C4-2B (cell line): ENCODE data around the gene IL6.

Experiments
- ZFX ChIP-seq: fragments of 450-650 bp; IDR thresholded peaks from 2 replicates; pipeline ENCODE4 v1.6.1; 2017
- TF ChIP-seq, protein P1 (sequence below): fragments of 450-650 bp; conservative IDR thresholded peaks from 2 replicates; pipeline ENCODE4 v1.5.1; 2017; ENCODE audit warnings: mild to moderate bottlenecking

GRCh38 chr7:22772885-22773284, 45.9 kb downstream of the IL6 start:
- TF ChIP-seq, protein P1, sequence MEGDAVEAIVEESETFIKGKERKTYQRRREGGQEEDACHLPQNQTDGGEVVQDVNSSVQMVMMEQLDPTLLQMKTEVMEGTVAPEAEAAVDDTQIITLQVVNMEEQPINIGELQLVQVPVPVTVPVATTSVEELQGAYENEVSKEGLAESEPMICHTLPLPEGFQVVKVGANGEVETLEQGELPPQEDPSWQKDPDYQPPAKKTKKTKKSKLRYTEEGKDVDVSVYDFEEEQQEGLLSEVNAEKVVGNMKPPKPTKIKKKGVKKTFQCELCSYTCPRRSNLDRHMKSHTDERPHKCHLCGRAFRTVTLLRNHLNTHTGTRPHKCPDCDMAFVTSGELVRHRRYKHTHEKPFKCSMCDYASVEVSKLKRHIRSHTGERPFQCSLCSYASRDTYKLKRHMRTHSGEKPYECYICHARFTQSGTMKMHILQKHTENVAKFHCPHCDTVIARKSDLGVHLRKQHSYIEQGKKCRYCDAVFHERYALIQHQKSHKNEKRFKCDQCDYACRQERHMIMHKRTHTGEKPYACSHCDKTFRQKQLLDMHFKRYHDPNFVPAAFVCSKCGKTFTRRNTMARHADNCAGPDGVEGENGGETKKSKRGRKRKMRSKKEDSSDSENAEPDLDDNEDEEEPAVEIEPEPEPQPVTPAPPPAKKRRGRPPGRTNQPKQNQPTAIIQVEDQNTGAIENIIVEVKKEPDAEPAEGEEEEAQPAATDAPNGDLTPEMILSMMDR, result no peak
- TF ChIP-seq ZFX, result no peak
